PC-3 (cell line): ENCODE results near the gene MAGI2.

Experiments
- CTCF ChIP-seq: fragments of 300-600 bp; sonication (generic); conservative IDR thresholded peaks from 2 replicates; pipeline ENCODE4 v1.5.1; 2017; ENCODE audit warnings: antibody characterized with exemption, low read depth, mild to moderate bottlenecking, low read length
- EZH2phosphoT487 ChIP-seq: fragments of 300-600 bp; sonication (generic); IDR thresholded peaks from 2 replicates; pipeline ENCODE4 v1.6.1; 2018; ENCODE audit warnings: mild to moderate bottlenecking, antibody characterized with exemption, low read length, borderline replicate concordance

GRCh38 chr7:78306634-78307033 lies 1146.8 kb downstream of the MAGI2 start:
- TF ChIP-seq CTCF: no peak
- TF ChIP-seq EZH2phosphoT487: no peak
